ENCODE measurements around the gene CTNND2.

Gene CTNND2

DNA sequence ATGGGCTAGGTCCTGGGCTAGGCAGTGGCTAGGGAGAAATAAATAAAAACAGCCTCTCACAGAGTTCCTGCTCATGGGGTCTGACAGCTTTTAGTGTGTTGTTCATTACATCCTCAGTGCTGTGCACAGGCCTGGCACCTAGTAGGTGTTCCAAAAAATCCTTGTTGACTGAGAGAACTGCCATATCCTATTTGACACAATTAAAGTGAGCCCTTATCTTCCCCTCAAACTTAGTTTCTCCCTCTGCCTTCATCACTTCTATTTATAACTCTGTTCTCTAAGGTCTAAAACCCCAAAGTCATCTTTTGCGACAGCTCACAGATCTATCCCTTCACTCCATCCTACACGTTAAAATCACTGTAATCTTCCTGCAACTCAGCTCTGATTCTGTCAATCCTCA is 594.1 kb downstream of the CTNND2 start:
- TF ChIP-seq, protein P1, sequence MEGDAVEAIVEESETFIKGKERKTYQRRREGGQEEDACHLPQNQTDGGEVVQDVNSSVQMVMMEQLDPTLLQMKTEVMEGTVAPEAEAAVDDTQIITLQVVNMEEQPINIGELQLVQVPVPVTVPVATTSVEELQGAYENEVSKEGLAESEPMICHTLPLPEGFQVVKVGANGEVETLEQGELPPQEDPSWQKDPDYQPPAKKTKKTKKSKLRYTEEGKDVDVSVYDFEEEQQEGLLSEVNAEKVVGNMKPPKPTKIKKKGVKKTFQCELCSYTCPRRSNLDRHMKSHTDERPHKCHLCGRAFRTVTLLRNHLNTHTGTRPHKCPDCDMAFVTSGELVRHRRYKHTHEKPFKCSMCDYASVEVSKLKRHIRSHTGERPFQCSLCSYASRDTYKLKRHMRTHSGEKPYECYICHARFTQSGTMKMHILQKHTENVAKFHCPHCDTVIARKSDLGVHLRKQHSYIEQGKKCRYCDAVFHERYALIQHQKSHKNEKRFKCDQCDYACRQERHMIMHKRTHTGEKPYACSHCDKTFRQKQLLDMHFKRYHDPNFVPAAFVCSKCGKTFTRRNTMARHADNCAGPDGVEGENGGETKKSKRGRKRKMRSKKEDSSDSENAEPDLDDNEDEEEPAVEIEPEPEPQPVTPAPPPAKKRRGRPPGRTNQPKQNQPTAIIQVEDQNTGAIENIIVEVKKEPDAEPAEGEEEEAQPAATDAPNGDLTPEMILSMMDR (IDR thresholded peaks at IDR 0.05; ENCODE audit: low read depth, low read length, missing control alignments), result no peak
- no peak for DNase-seq (ENCODE audit: low read depth)
- no peak overlapping the region for H3K4me3 ChIP-seq (ENCODE audit: low read depth, low read length)

DNA sequence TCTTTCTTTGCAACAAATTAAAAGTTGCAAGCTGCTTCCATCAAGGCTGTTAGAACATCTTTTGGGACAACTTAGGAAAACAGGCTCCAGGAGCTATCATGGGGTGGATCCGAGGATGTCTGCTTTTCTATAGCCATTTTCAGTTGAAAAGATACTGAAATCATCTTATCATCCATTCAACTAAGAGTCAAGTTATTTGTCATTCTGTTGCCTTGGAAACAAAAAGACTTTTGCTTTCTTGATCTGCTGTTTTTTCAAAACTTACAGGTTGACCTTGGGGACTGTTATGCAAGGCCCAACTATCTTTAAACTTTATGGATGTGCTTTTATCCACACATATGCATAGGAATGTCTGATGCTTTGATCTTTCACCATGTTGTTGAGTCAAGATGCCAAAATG is 597.9 kb downstream of the CTNND2 start:
- H3K4me3 ChIP-seq (ENCODE audit: low read depth, low read length), result no peak overlapping the region
- TF ChIP-seq, protein P1 (IDR thresholded peaks at IDR 0.05; ENCODE audit: low read depth, low read length, missing control alignments), result no peak
- DNase-seq (ENCODE audit: low read depth), result no peak

DNA sequence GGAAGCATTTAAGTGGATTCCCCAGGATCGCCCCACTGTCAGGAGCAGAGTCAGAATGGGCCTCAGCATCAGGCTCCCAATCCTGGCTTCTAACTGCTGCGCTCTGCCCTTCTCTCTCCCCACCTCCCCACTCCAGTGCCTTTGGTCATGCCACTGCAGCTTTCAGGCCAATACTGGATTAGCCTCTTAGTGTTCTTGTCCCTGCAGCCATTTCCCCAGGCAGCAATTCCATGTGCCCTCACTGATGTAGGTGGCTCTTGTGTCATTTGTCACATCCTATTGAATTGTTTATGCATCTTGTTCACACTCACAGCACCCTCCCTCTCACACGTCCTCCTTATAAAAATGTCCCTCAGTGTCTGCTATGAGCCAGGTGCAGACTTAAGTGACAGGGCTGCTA is 599.0 kb downstream of the CTNND2 start:
- no peak overlapping the region for H3K4me3 ChIP-seq (ENCODE audit: low read depth, low read length)
- TF ChIP-seq, protein P1 (IDR thresholded peaks at IDR 0.05; ENCODE audit: low read depth, low read length, missing control alignments), result no peak
- DNase-seq (ENCODE audit: low read depth), result no peak

DNA sequence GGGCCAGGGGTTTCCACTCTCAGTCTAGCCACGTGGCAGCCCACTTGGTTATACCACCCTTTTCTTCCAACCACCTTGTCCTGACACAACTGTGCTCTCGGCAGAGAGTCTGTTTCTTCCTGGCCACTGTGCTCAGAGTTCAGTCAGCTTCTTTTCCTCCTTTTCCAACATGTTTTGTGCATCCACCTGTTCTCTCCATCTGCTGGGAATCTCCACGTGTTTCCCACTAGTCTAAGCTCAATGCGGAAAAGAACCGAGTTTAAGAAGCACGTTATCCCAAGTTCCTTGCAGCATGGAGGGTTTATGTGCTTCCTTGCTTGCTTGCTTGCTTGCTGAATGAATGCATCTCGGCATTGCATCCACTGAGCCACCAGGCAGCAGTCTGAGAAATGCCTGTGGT is 599.6 kb downstream of the CTNND2 start:
- TF ChIP-seq, protein P1 (IDR thresholded peaks at IDR 0.05; ENCODE audit: low read depth, low read length, missing control alignments), result no peak
- DNase-seq (ENCODE audit: low read depth), result no peak
- no peak overlapping the region for H3K4me3 ChIP-seq (ENCODE audit: low read depth, low read length)

DNA sequence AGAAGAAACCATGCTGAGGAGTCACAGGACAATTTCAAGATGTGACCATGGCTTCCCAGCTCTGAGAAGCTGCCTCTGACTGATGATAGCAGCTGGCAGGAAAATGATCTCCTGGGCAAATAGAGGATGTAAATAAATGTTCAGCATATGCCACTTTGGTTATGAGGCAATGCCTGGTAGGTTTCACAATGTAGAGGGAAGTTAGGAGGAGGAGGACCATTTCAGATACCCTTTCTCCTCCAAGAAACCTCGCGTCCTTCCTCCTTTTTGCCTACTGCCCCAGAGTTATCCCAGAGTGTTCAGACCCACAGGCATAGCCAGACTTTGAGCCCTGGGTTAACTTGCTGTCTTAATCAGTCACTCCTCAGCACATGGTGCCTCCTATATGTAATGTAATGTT is 601.6 kb downstream of the CTNND2 start:
- TF ChIP-seq, protein P1 (IDR thresholded peaks at IDR 0.05; ENCODE audit: low read depth, low read length, missing control alignments), result no peak
- no peak for DNase-seq (ENCODE audit: low read depth)

DNA sequence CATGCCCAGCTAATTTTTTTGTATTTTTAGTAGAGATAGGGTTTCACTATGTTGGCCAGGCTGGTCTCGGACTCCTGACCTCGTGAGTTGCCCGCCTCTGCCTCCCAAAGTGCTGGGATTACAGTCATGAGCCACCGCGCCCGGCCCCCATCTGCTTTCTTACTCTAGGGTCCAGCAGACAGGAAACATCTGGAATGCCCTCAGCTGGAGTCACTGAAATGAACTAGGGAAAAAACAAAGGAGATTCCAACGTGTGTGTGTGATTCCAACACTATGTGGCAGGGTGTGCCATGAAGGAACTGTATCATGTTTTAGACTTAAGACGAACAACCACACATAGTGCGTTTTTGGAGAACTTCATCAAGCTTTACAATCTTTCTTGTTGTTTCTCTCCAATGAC is 603.1 kb downstream of the CTNND2 start:
- TF ChIP-seq, protein P1 (IDR thresholded peaks at IDR 0.05; ENCODE audit: low read depth, low read length, missing control alignments), result no peak
- no peak for DNase-seq (ENCODE audit: low read depth)
- H3K4me3 ChIP-seq (ENCODE audit: low read depth, low read length), result no peak overlapping the region

More for the DNA sequence above, 601.6 kb downstream of the CTNND2 start:
- no peak overlapping the region for H3K4me3 ChIP-seq (ENCODE audit: low read depth, low read length)

DNA sequence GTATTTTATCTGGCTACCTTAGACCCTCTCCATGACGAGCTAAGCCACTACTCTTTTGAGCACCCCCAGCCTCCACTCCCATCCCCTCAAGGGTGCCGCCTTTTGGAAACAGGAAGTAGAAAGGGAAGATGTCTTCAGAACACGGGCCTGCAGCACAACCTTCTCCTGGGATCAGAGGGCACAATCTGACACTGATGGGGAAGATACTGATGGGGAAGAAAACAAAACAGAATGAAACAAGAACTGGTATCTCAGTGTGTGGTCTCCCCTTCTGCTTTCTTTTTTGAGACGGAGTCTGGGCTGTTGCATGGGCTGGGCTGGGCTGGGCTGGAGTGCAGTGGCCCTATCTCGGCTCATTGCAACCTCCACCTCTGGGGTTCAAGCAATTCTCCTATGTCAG is 603.5 kb downstream of the CTNND2 start:
- no peak for DNase-seq (ENCODE audit: low read depth)
- TF ChIP-seq, protein P1 (IDR thresholded peaks at IDR 0.05; ENCODE audit: low read depth, low read length, missing control alignments), result no peak
- H3K4me3 ChIP-seq (ENCODE audit: low read depth, low read length), result no peak overlapping the region

Measured in GM12864 (cell line).